EH (cell line): ENCODE measurements around the gene CCNY.

Source experiments
- DNase-seq: peaks from one replicate; pipeline ENCODE4 v3.0.0-alpha.2; 2015; ENCODE audit warnings: low read depth

The CCNY gene

GRCh38 chr10:35426657-35427056 lies 90.3 kb downstream of the CCNY start:
- DNase-seq = no peak

DNA sequence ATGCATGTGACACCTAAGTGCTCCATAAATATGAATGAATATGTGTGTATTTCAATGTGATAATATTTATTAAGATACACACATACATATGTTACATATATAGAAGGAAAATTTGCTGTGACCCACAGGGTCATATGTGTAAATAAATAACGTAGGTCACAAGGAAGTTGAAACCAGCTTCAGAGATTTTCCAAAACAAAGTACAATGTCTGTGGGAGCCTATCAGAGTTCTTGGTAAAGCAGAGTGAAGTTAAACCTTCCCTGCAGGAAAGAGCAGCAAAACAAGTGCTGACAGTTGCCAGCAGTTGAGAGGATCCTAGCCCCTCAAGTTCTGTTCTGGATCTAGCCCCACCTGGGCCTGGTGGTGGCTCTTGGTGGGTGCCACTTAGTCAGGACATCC lies 91.2 kb downstream of the CCNY start:
- DNase-seq = no peak

DNA sequence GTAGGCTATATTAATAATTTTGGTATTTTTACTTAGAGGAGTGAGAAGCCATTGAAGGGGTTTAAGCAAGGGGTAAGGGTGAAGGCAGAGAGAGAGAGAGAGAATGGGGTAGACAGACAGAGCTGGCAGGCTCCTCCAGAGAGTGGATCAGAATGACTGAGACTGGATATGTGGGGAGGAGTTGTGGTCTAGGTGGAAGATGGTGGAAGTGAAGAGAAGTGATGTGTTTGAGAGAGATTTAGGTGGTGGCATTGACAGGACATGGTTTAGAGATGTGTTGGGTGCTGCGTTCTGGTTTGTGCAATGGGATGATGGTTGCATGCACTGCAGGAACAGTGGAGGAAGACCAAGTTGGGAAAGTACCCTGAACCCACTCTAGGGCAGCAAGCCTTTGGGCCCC lies 92.2 kb downstream of the CCNY start:
- no peak for DNase-seq

DNA sequence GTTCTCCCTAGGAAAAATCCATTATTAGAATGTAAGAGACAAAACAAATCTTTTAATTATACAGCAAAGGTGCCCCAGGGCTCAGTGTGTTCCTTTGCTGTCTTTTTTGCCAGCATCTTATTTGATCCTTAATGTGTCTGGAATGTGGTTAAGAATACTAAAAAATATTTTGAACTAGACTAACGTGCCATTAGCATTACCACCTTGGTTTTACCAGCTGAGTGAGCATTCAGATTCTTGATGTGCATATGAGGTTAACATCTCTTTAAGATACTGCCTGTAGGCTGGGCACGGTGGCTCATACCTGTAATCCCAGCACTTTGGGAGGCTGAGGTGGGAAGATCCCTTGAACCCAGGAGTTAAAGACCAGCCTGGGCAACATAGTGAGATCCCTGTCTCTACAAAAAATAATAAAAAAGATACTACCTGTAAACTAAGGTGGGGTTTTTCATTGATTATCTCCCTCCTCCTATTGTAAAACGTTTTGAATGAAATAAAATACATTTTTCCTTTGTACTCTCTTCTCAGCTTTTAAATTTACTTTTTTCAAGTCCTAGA lies 96.6 kb downstream of the CCNY start:
- DNase-seq = no peak

- DNase-seq = peak; percentile 34
Measured at GRCh38 chr10:35433851-35434426, 97.6 kb downstream of the CCNY start.

DNA sequence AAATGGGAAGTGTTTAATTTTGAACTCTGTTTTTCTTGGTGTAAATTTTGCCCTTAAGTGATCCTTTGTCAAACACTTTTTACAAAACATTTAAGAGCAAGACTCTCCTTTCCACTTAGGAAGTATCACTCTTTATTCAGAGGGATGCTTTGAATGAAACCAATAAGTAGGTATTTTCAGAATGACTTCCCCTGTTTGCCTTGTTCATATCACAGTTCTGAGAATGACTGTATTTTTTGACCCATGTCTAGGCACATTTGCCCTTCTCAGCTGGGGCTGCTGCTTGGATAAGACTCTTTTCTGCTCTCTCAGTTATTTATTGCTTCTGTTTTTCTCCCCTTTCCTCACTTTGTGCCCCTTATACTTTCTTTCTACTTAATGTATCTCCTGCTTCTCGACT lies 98.2 kb downstream of the CCNY start:
- no peak for DNase-seq

DNA sequence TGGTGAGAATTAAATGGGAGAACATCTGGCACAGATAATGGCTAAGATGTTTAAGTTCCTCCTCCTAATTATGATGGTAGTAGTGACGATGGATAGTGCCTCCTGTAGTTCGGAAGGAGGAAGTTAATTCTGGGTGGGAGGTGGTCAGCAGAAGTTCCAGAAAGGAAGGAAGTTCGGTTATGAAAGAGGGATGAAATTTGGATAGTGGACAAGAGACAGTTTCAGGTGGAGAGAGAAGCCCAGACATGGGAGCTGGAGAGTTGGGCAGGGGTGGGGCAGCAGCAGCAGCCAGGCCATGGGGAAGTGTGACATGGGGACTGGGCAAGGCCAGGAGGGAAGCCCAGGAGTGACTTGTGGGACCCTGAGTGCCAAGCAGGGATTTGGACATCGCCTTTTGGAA lies 99.5 kb downstream of the CCNY start:
- DNase-seq = no peak

DNA sequence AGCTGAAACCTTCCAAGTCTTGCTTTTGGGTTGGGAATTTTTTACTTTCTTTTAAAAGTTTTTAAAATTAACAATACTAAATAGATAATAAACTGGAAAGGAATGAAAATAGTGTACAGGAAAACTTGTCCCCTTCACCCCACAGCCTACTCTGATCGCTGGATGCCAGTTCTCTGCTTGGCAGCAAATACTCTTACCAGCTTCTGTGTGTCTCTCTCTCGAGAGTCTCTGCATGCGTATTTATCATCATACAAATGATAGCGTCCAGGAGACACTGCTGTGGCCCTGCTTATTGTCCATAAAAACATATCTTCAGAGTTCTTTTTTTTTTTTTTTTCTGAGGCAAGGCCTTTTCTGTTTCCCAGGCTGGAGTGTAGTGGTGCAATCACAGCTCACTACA lies 101.5 kb downstream of the CCNY start:
- no peak for DNase-seq

DNA sequence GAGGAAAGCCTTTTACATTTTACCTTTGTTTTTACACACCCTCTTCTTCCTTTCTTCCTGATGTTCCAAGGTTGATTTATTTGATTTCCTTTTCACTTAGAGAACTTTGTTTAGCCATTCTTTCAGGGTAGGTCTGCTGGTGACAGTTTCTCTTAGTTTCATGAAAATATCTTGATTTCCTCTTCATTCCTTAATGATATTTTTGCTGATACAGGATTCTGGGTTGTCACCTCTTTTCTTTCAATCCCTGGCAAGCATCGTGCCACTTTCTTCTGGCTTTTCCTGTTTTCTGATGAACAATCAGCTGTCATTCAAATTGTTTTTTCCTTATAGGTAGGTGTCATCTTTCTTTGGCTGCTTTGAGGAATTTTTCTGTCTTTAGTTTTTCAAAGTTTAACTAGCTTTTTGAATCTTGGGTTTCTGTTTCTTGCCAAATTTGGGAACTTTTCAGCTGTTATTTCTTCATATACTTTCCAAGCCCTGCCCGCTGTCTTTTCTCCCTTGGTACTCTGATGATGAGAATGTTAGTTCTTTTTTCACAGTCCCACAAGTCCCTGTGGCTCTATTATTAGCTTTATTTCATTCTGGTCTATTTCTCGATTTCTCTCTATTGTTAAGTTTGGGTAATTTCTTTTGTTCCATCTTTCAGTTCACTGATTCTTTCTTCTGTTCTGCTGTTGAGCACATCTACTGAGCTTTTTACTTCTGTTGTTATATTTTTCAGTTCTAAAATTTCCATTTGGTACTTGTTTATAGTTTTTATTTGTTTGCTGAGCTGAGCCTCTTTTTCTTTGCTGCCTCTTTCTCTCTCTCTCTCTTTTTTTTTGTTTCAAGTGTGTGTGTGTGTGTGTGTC lies 102.6 kb downstream of the CCNY start:
- DNase-seq = no peak

- no peak for DNase-seq
Measured at GRCh38 chr10:35440016-35440415, 103.7 kb downstream of the CCNY start.

DNA sequence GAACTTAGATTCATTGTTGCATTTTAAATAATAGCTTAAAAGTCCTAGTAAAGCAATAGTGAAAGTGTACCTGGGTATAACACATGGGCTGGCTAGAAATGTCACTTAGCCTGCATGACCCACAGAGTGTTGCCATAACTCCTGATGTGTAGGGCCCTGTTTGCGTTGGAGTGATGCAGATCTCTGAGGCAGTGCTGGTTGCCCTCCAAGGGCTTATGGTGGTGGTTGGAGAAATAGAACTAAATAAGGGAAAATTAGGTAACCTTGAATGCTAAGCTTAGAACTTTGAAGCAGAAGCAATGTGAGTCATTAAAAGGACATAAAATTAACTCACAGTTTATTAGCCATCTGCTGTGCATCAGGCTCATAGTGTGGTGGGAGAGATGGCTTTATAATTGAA lies 105.7 kb downstream of the CCNY start:
- DNase-seq = peak; percentile 69

DNA sequence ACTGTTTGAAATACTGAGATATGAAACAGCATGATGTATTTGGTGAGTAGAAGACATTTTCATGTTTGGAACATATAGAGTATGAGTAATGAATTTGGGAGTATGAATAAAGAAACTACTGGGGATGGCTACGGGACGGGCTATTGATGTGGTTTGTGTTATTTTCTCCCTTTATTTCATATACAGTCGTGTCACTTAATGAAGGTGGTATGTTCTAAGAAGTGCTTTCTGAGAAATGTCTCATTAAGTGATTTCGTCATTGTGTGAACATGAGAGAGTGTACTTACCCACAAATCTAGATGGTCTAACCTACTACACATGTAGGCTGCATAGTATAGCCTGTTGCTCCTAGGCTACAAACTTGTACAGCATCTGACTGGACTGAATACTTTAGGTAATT lies 106.3 kb downstream of the CCNY start:
- DNase-seq = no peak

DNA sequence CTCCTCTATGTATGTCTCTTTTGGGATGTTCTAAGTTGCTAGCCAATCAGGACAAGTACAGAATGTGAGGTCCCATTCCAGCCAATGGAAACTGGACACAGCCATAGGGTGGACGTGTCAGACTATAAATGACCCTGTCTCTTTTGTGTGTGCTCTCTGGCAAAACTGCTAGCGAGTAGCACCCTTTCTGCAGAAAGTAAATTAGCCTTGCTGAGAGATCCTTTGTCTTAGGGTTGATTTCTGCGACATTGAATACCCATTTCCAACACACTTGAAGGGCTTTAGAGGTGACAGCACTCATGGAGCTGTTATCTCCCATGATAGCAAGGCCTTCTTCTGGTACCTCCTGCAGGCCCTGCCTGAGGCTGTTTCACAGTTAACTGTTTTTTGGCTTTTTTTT lies 107.5 kb downstream of the CCNY start:
- DNase-seq = no peak

GRCh38 chr10:35445150-35445884 lies 109.0 kb downstream of the CCNY start:
- DNase-seq = no peak

- DNase-seq = peak; percentile 17
Measured at GRCh38 chr10:35446439-35446838, 110.1 kb downstream of the CCNY start.

DNA sequence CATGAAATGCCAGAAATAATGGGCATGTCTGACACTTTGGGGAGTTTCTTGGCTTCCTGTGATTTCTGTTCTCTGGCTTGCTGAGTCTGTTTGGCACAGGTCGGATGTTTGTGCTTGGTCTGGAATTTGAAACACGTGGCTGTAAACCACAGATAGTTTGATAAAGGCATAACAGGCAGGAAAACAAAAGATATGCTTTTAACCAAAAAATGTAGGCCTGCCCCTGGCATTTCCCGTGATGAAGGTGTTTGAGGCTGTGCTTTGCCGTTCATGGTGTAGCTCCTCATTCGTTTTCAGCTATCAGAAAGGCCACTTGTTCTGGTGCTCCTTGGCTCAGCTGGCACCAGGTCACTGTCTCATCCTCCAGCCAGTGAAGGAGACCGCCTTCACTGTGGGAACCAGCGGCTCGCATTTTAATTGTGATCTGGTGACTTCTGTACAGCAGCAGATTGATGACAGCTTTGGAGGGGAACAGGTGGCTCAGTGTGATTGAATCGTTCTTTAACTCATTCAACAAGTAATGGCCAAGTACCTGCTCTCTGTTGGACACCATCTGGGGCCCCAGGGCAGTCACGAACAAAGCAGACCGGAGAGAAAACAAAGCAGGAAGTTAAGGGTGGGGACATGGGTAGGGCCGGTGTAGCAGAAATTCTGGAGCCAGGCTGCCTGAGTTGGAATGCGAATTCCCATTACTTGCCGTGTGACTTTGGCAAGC lies 111.5 kb downstream of the CCNY start:
- DNase-seq = peak; percentile 78

GRCh38 chr10:35448687-35449662 lies 112.7 kb downstream of the CCNY start:
- DNase-seq = no peak

- no peak for DNase-seq
Measured at GRCh38 chr10:35449944-35450343, 113.6 kb downstream of the CCNY start.

- DNase-seq = no peak
Measured at GRCh38 chr10:35451151-35452016, 115.1 kb downstream of the CCNY start.

DNA sequence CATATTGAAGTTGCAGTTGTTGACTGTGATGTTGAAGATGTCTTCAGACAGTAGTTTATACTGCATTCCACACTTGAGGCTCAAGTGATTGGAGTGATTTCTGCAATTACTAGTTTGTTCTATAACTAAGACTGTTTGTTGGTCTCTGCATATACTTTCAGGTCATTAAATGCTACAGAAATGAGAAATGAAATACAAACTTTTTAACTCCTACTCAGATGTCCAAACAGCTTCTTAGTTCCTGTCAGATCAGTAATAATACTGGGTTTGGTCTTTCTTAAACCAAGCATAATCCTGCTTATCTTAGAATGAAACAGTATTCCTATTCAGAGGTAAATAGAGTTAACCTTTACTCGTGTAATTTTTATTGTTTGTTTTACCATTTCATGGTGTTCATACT lies 115.9 kb downstream of the CCNY start:
- DNase-seq = no peak
